HCT116 (cell line): ENCODE data around the gene PHYHIPL. TPM values are rescaled to one million over a fixed set of nuclear protein-coding genes. Genes with fewer than 3 reads are reported as not detected.

ENCODE experiments used
- ATAC-seq: fragments of 200-7000 bp; cut with Tn5 transposase; 2 replicates; pipeline ENCODE4 v1.9.1; 2020; ENCODE audit warnings: mild to moderate bottlenecking, moderate library complexity
- BruUV-seq: library from RNA; stranded (reverse); fragments of 400-500 nt; replicated peaks from 2 replicates; lab custom pipeline; 2021; lab: Mats Ljungman, UMichigan
- CTCF ChIA-PET: fragments of 300-600 bp; sonication (Branson Sonifier 250); formaldehyde crosslinking; loops from one replicate; lab custom pipeline; 2021; ENCODE audit warnings: antibody characterized with exemption; lab: Charles Lee
- POLR2A ChIA-PET: fragments of 300-600, 350-600 bp; sonication (Branson Sonifier 250); formaldehyde crosslinking; loops from one replicate; lab custom pipeline; 2021; ENCODE audit warnings: antibody characterized with exemption; lab: Charles Lee
- RAD21 ChIA-PET, 2 experiments: fragments of 300-600 bp; sonication (Branson Sonifier 250); formaldehyde crosslinking; loops; one replicate each; lab custom pipeline; 2023; ENCODE audit warnings: low total read pairs in 2 of 2; ENCODE audit not compliant: uncharacterized antibody in 2 of 2, unreplicated experiment in 2 of 2, low non-redundant PET in 1 of 2; lab: Charles Lee
- DNase-seq: peaks from one replicate; pipeline ENCODE4 v3.0.0-alpha.2; 2010; ENCODE audit warnings: low read depth, low spot score
- H2AFZ ChIP-seq: fragments of 200-600 bp; shearing (Covaris generic), sonication (generic); 2 replicates; pipeline ENCODE4 v1.6.1; 2017; ENCODE audit warnings: low read depth, mixed run types, mixed read lengths, antibody characterized with exemption, low read length; ENCODE audit not compliant: poor library complexity, severe bottlenecking
- H3K27ac ChIP-seq: 2 replicates; pipeline ENCODE4 v1.5.1; 2012; ENCODE audit warnings: low read depth, low read length
- H3K27me3 ChIP-seq: fragments of 200-600 bp; sonication (generic); 2 replicates; pipeline ENCODE4 v1.6.1; 2016; ENCODE audit warnings: mixed run types, low read length, mixed read lengths; ENCODE audit not compliant: insufficient read depth
- H3K36me3 ChIP-seq, 2 experiments: fragments of 200-500 bp in 1 of 2; fragments of 200-600 bp in 1 of 2; sonication (Bioruptor generic) in 1 of 2; sonication (generic) in 1 of 2; 2 replicates each; pipeline versions ENCODE4 v1.5.1 to v1.6.1; 2014 to 2016; ENCODE audit warnings: low read length in 2 of 2, inconsistent platforms in 1 of 2, mixed read lengths in 1 of 2, mixed run types in 1 of 2; ENCODE audit not compliant: insufficient read depth in 2 of 2, control insufficient read depth in 1 of 2
- H3K4me1 ChIP-seq, 2 experiments: fragments of 200-600 bp in 1 of 2; sonication (generic) in 1 of 2; 2 replicates each; pipeline versions ENCODE4 v1.5.1 to v1.6.1; 2012 to 2017; ENCODE audit warnings: low read length in 2 of 2, inconsistent platforms in 1 of 2, mild to moderate bottlenecking in 1 of 2, mixed read lengths in 1 of 2, mixed run types in 1 of 2, moderate library complexity in 1 of 2; ENCODE audit not compliant: insufficient read depth in 2 of 2, control insufficient read depth in 1 of 2
- H3K4me2 ChIP-seq: fragments of 200-600 bp; sonication (generic); 2 replicates; pipeline ENCODE4 v1.6.1; 2017; ENCODE audit warnings: mixed run types, low read length, mixed read lengths
- H3K4me3 ChIP-seq, 2 experiments: fragments of 200-600 bp in 1 of 2; sonication (generic) in 1 of 2; replicated peaks in 1 of 2; 2 replicates each; pipeline ENCODE4 v1.5.1; 2011 to 2016; ENCODE audit warnings: low read length in 2 of 2, control low read depth in 1 of 2, low read depth in 1 of 2, mild to moderate bottlenecking in 1 of 2, mixed read lengths in 1 of 2, mixed run types in 1 of 2
- H3K79me2 ChIP-seq: fragments of 200-600 bp; sonication (generic); 2 replicates; pipeline ENCODE4 v1.6.1; 2017; ENCODE audit warnings: mild to moderate bottlenecking, mixed run types, low read length, moderate library complexity, mixed read lengths; ENCODE audit not compliant: insufficient read depth
- H3K9ac ChIP-seq: fragments of 200-600 bp; sonication (generic); 2 replicates; pipeline ENCODE4 v1.6.1; 2016; ENCODE audit warnings: low read length, mixed read lengths
- H3K9me2 ChIP-seq: fragments of 200-600 bp; sonication (generic), shearing (Covaris generic); 2 replicates; pipeline ENCODE4 v1.6.1; 2017; ENCODE audit warnings: mixed run types, mild to moderate bottlenecking, moderate library complexity; ENCODE audit not compliant: insufficient read depth
- H3K9me3 ChIP-seq, 2 experiments: fragments of 200-500 bp in 1 of 2; fragments of 200-600 bp in 1 of 2; sonication (Bioruptor generic) in 1 of 2; sonication (generic) in 1 of 2; 2 replicates each; pipeline ENCODE4 v1.6.1; 2014 to 2017; ENCODE audit warnings: low read length in 2 of 2, mixed read lengths in 2 of 2, inconsistent platforms in 1 of 2, low read depth in 1 of 2, mild to moderate bottlenecking in 1 of 2, mixed run types in 1 of 2, moderate library complexity in 1 of 2; ENCODE audit not compliant: control insufficient read depth in 1 of 2, insufficient read depth in 1 of 2
- H4K20me1 ChIP-seq: fragments of 200-600 bp; sonication (generic), shearing (Covaris generic); 2 replicates; pipeline ENCODE4 v1.6.1; 2017; ENCODE audit warnings: mixed run types, mild to moderate bottlenecking, moderate library complexity; ENCODE audit not compliant: insufficient read depth
- CBX3 ChIP-seq: IDR thresholded peaks from 2 replicates; pipeline ENCODE4 v1.6.1; 2012; ENCODE audit warnings: low read depth
- CTCF ChIP-seq, 3 experiments: fragments of 200-600 bp in 1 of 3; sonication (generic) in 1 of 3; IDR thresholded peaks in 2 of 3; conservative IDR thresholded peaks in 1 of 3; 2 replicates each; pipeline ENCODE4 v1.5.1; 2012 to 2017; ENCODE audit warnings: low read depth in 2 of 3, low read length in 2 of 3, antibody characterized with exemption in 1 of 3, borderline replicate concordance in 1 of 3, control low read depth in 1 of 3, mild to moderate bottlenecking in 1 of 3, mixed read lengths in 1 of 3, mixed run types in 1 of 3, moderate library complexity in 1 of 3; ENCODE audit not compliant: insufficient read depth in 1 of 3
- EGR1 ChIP-seq: IDR thresholded peaks from 2 replicates; pipeline ENCODE4 v1.6.1; 2012; ENCODE audit warnings: low read depth
- EZH2 ChIP-seq: fragments of 200-600 bp; sonication (generic); IDR thresholded peaks from 2 replicates; pipeline ENCODE4 v1.6.1; 2017; ENCODE audit warnings: antibody characterized with exemption, mixed run types
- EZH2phosphoT487 ChIP-seq: fragments of 200-600 bp; IDR thresholded peaks from 2 replicates; pipeline ENCODE4 v1.6.1; 2018; ENCODE audit warnings: antibody characterized with exemption, borderline replicate concordance
- FOSL1 ChIP-seq: IDR thresholded peaks from 2 replicates; pipeline ENCODE4 v1.6.1; 2012; ENCODE audit warnings: low read depth
- POLR2A ChIP-seq: IDR thresholded peaks from 2 replicates; pipeline ENCODE4 v1.7.0; 2011; ENCODE audit warnings: borderline replicate concordance; ENCODE audit not compliant: insufficient read depth, insufficient read length; ENCODE audit errors: extremely low read depth
- POLR2AphosphoS5 ChIP-seq: IDR thresholded peaks from 2 replicates; pipeline ENCODE4 v1.6.1; 2011; ENCODE audit warnings: mild to moderate bottlenecking, low read depth, low read length, moderate library complexity
- RAD21 ChIP-seq: IDR thresholded peaks from 2 replicates; pipeline ENCODE4 v1.6.1; 2012; ENCODE audit warnings: low read depth, mild to moderate bottlenecking
- ZFX ChIP-seq: fragments of 450-650 bp; IDR thresholded peaks from 2 replicates; pipeline ENCODE4 v1.6.1; 2017
- ZNF274 ChIP-seq: fragments of 200-500 bp; sonication (Bioruptor generic); IDR thresholded peaks from 2 replicates; pipeline ENCODE4 v1.6.1; 2014; ENCODE audit warnings: mild to moderate bottlenecking, low read depth, low read length, inconsistent platforms
- intact Hi-C: fragments of 100-400 bp; cut with micrococcal nuclease; formaldehyde crosslinking; loops from 2 replicates; pipeline ENCODE4 v1.10.0; 2022
- total RNA-seq: library from RNA; stranded (reverse); gene quantifications from one replicate; pipeline ENCODE4 v1.2.1, GENCODE V29; 2021; ENCODE audit not compliant: unreplicated experiment
- TF ChIP-seq, protein P1 (sequence below): IDR thresholded peaks from 2 replicates; pipeline ENCODE4 v1.6.1; 2012
- TF ChIP-seq, protein P2 (sequence below): IDR thresholded peaks from 2 replicates; pipeline ENCODE4 v1.6.1; 2012

The PHYHIPL gene
- total RNA-seq, 1 experiment from 2014 or later = not detected

- TF ChIP-seq, protein P1, sequence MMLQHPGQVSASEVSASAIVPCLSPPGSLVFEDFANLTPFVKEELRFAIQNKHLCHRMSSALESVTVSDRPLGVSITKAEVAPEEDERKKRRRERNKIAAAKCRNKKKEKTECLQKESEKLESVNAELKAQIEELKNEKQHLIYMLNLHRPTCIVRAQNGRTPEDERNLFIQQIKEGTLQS = no peak
- TF ChIP-seq FOSL1 = no peak
- TF ChIP-seq POLR2AphosphoS5 = no peak
- no peak for TF ChIP-seq ZNF274
- TF ChIP-seq, protein P2, sequence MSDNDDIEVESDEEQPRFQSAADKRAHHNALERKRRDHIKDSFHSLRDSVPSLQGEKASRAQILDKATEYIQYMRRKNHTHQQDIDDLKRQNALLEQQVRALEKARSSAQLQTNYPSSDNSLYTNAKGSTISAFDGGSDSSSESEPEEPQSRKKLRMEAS = no peak
- no peak for TF ChIP-seq EGR1
Observed at GRCh38 chr10:59135275-59135674, 41.2 kb upstream of the PHYHIPL start (continued).

DNA sequence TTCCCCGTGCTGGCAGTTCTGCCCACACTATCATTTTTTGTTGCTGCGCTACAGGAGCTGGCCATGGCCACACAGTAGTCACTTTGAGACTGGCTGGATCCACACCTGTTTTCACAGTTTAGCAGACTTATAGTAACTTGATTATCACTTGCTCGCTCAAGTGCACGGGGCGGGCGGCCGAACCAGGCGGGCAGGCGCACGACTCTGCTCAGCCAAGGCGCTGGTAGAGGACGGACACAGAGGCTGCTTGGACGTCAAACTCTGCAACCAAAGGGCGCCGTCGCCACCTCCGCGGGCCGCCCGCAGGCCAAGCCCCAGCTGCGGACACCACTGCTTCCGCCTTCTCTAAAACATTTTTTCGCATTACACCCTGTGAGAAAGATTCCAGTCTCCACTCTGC, 38.4 kb upstream of the PHYHIPL start:
- Histone ChIP-seq H3K36me3 (no peaks in the 10 kb centered on the region), H3K9me2 (no peaks in the 10 kb centered on the region), H3K79me2 (no peaks in the 10 kb centered on the region), H3K4me2 (no peak overlapping the region), H3K27ac (no peak overlapping the region), H3K4me1 (no peaks in the 10 kb centered on the region), H2AFZ (no peak overlapping the region), H3K4me3 (no peak overlapping the region), H3K9ac (no peak overlapping the region), H3K9me3 (no peaks in the 10 kb centered on the region), H4K20me1 (no peaks in the 10 kb centered on the region), H3K27me3 (no peaks in the 10 kb centered on the region; the same call in 1 of the 2 replicates)
- ChIA-PET RAD21 (no interaction called here), CTCF (no interaction called here), POLR2A (no interaction called here)
- TF ChIP-seq CBX3 (no peak), EZH2phosphoT487 (no peak)
- intact Hi-C loops = no loop called here
- DNase-seq (no peak), ATAC-seq (no peak)
- no TSS peak for BruUV-seq

DNA sequence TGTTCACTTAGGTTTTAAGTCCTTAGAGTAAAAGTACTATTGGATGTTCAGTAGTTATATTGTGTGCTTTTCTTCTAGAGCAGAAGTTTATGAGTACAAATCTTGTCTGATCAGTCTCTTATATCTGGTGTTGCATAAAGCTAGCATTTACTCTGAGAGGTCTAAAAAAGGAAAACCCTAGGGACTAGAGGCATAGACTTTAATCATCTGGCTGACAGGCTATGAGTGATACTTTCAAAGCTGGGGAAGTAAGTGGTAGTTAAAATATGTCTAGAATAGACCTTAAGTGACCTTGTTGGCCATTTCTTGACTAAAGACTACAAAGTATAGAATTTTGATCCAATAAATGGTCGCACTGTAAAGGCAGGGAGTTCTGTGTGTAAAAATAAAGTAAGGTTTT, 32.9 kb upstream of the PHYHIPL start:
- H3K36me3 ChIP-seq = no peaks in the 10 kb centered on the region
- CTCF ChIA-PET = no interaction called here
- DNase-seq = no peak

More for the DNA sequence above, 32.9 kb upstream of the PHYHIPL start:
- H3K9me2 ChIP-seq = no peaks in the 10 kb centered on the region
- no TSS peak for BruUV-seq
- H3K4me2 ChIP-seq = no peak overlapping the region
- intact Hi-C loops = no loop called here
- H3K27me3 ChIP-seq = no peaks in the 10 kb centered on the region
- H4K20me1 ChIP-seq = no peaks in the 10 kb centered on the region
- H3K9me3 ChIP-seq = no peaks in the 10 kb centered on the region
- no peak for TF ChIP-seq ZNF274
- TF ChIP-seq ZFX = no peak
- TF ChIP-seq POLR2A = no peak
- no peak for TF ChIP-seq EZH2
- no peak for TF ChIP-seq RAD21
- TF ChIP-seq POLR2AphosphoS5 = no peak
- no peak for TF ChIP-seq CTCF (IDR thresholded peaks at IDR 0.05 in 2 of 3, conservative IDR thresholded peaks at IDR 0.05 in 1 of 3; ENCODE audit: borderline replicate concordance in 1 of 3, insufficient read depth in 1 of 3, low read depth in 2 of 3, low read length in 2 of 3)
- TF ChIP-seq, all 23 proteins: peak for 0
- no peak overlapping the region for H3K27ac ChIP-seq
- H3K9ac ChIP-seq = no peak overlapping the region
- ChIA-PET RAD21 (no interaction called here), POLR2A (no interaction called here)
- H2AFZ ChIP-seq = no peak overlapping the region
- no peak overlapping the region for H3K4me3 ChIP-seq
- no peaks in the 10 kb centered on the region for H3K4me1 ChIP-seq
- ATAC-seq = no peak
- H3K79me2 ChIP-seq = no peaks in the 10 kb centered on the region
